A549 (cell line): ENCODE results near the gene TRERF1.

Source experiments
- BHLHE40 ChIP-seq: IDR thresholded peaks from 2 replicates; pipeline ENCODE4 v1.6.1; 2012; ENCODE audit warnings: low read depth, low read length, inconsistent platforms
- CBX8 ChIP-seq: fragments of 200-600 bp; sonication (generic); IDR thresholded peaks from 2 replicates; pipeline ENCODE4 v1.6.1; 2016
- CHD4 ChIP-seq: fragments of 200-600 bp; sonication (generic); IDR thresholded peaks from 2 replicates; pipeline ENCODE4 v1.6.1; 2016; ENCODE audit warnings: antibody characterized with exemption, mild to moderate bottlenecking, borderline replicate concordance
- KDM5A ChIP-seq: fragments of 200-600 bp; sonication (generic); IDR thresholded peaks from 2 replicates; pipeline ENCODE4 v1.6.1; 2016; ENCODE audit warnings: antibody characterized with exemption, mild to moderate bottlenecking
- POLR2A ChIP-seq: IDR thresholded peaks from 2 replicates; pipeline ENCODE4 v1.6.1; 2012; ENCODE audit warnings: mild to moderate bottlenecking, low read length
- POLR2AphosphoS2 ChIP-seq: conservative IDR thresholded peaks from 2 replicates; pipeline ENCODE4 v1.6.1; 2012; ENCODE audit warnings: low read length, improper control_type of control experiment, inconsistent platforms
- TP53 ChIP-seq: fragments of 250-450 bp; sonication (Bioruptor Pico); IDR thresholded peaks from 2 replicates; pipeline ENCODE4 v1.5.0; 2021; ENCODE audit warnings: mild to moderate bottlenecking, moderate library complexity
- TF ChIP-seq, protein P1 (sequence below): fragments of >200 bp; sonication (Bioruptor Twin); formaldehyde crosslinking; IDR thresholded peaks from 3 replicates; pipeline ENCODE4 v1.5.1; 2016

GRCh38 chr6:42264852-42265390, 186.8 kb downstream of the TRERF1 start:
- TF ChIP-seq TP53 (CRISPR knock-in tag) (no peak), CHD4 (no peak), POLR2AphosphoS2 (no peak), CBX8 (no peak), BHLHE40 (no peak), POLR2A (no peak), KDM5A (no peak)
- TF ChIP-seq, protein P1, sequence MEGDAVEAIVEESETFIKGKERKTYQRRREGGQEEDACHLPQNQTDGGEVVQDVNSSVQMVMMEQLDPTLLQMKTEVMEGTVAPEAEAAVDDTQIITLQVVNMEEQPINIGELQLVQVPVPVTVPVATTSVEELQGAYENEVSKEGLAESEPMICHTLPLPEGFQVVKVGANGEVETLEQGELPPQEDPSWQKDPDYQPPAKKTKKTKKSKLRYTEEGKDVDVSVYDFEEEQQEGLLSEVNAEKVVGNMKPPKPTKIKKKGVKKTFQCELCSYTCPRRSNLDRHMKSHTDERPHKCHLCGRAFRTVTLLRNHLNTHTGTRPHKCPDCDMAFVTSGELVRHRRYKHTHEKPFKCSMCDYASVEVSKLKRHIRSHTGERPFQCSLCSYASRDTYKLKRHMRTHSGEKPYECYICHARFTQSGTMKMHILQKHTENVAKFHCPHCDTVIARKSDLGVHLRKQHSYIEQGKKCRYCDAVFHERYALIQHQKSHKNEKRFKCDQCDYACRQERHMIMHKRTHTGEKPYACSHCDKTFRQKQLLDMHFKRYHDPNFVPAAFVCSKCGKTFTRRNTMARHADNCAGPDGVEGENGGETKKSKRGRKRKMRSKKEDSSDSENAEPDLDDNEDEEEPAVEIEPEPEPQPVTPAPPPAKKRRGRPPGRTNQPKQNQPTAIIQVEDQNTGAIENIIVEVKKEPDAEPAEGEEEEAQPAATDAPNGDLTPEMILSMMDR, result no peak
